SW480 (cell line): ENCODE data around the gene ARID2.

Experiments used
- DNase-seq: peaks from one replicate; pipeline ENCODE4 v3.0.0-alpha.2; 2016; ENCODE audit warnings: low spot score

Gene ARID2

GRCh38 chr12:45944771-45945170, 215.3 kb downstream of the ARID2 start:
- DNase-seq, result no peak

GRCh38 chr12:45946435-45946834, 216.9 kb downstream of the ARID2 start:
- DNase-seq, result no peak

- DNase-seq, result no peak
Observed at GRCh38 chr12:45948546-45948945, 219.0 kb downstream of the ARID2 start.
